Kidney (tissue), 14 donors: Measurements from ENCODE around the gene BCL7A. TPM values are rescaled to one million over a fixed set of nuclear protein-coding genes. Genes with fewer than 3 reads are reported as not detected.

Experiments used
- DNase-seq, 5 donors: peaks; one replicate each; pipeline ENCODE4 v3.0.0-alpha.2; 2013 to 2020
- FAIRE-seq: peaks from 2 replicates; lab custom pipeline; 2012; peaks lifted over from hg19 to GRCh38; lab: Jason Lieb, UNC
- H3K27ac ChIP-seq, 2 donors: one replicate each; pipeline ENCODE4 v1.7.0; 2013; ENCODE audit warnings: low read depth in 2 of 2, low read length in 2 of 2, inconsistent platforms in 1 of 2
- H3K27me3 ChIP-seq: one replicate; pipeline ENCODE4 v1.7.1; 2013; ENCODE audit warnings: low read length, inconsistent platforms; ENCODE audit not compliant: control insufficient read depth, insufficient read depth
- H3K36me3 ChIP-seq, 3 donors: one replicate each; pipeline versions ENCODE4 v1.7.0 to v1.7.1; 2013; ENCODE audit warnings: low read length in 3 of 3, control low read depth in 1 of 3, inconsistent platforms in 1 of 3; ENCODE audit not compliant: insufficient read depth in 3 of 3, control insufficient read depth in 2 of 3
- H3K4me1 ChIP-seq, 3 donors: one replicate each; pipeline versions ENCODE4 v1.7.0 to v1.7.1; 2013; ENCODE audit warnings: low read length in 3 of 3, inconsistent platforms in 1 of 3, low read depth in 1 of 3; ENCODE audit not compliant: control insufficient read depth in 2 of 3, insufficient read depth in 2 of 3
- H3K4me3 ChIP-seq, 3 donors: one replicate each; pipeline versions ENCODE4 v1.7.0 to v1.8.1; 2013; ENCODE audit warnings: low read length in 3 of 3, control low read depth in 1 of 3, inconsistent platforms in 1 of 3
- H3K9ac ChIP-seq, 3 donors: one replicate each; pipeline versions ENCODE4 v1.7.0 to v1.7.1; 2013; ENCODE audit warnings: low read length in 3 of 3, control low read depth in 1 of 3, inconsistent platforms in 1 of 3
- H3K9me3 ChIP-seq, 3 donors: one replicate each; pipeline versions ENCODE4 v1.7.0 to v1.7.1; 2013; ENCODE audit warnings: low read length in 3 of 3, control low read depth in 1 of 3, inconsistent platforms in 1 of 3; ENCODE audit not compliant: control insufficient read depth in 2 of 3, insufficient read depth in 1 of 3
- intact Hi-C: fragments of 100-400 bp; cut with DNase I; formaldehyde crosslinking; loops from one replicate; pipeline ENCODE4 v1.11.1; 2022
- polyA plus RNA-seq: library from polyadenylated mRNA; stranded (reverse); fragments of 350-450 nt; fragmentation: Illumina TruSeq; extraction: RNeasy Lipid Tissue Mini Kit (QIAGEN cat#74804); gene quantifications from one replicate; pipeline ENCODE4 v1.2.3, GENCODE V29; 2014; ENCODE audit warnings: low read depth, low replicate concordance; ENCODE audit not compliant: insufficient read depth
- total RNA-seq: library from RNA; stranded (reverse); fragmentation: NEBNext Ultra II Directional; extraction: Animal tissue kit (Norgen Biotek cat#: 25700); gene quantifications from one replicate; pipeline ENCODE4 v1.2.1, GENCODE V29; 2021
- TF ChIP-seq, protein P1 (sequence below): IDR thresholded peaks from 3 replicates; pipeline ENCODE4 v1.5.1; 2012; ENCODE audit warnings: mild to moderate bottlenecking, moderate library complexity, borderline replicate concordance; ENCODE audit not compliant: insufficient read depth; ENCODE audit errors: extremely low read depth
- donor health status: control.
- donor health status: control.
- donor health status: control.
- donor health status: control.
- donor health status: control.
- donor health status: DM: yes; HTN: yes; CAD: no.
- donor health status: Normal renal cell carcinoma (clear cell type).

BCL7A gene
- total and polyA plus RNA-seq, 2 donors from 2014 or later = 6.8 to 22.7 TPM

DNA sequence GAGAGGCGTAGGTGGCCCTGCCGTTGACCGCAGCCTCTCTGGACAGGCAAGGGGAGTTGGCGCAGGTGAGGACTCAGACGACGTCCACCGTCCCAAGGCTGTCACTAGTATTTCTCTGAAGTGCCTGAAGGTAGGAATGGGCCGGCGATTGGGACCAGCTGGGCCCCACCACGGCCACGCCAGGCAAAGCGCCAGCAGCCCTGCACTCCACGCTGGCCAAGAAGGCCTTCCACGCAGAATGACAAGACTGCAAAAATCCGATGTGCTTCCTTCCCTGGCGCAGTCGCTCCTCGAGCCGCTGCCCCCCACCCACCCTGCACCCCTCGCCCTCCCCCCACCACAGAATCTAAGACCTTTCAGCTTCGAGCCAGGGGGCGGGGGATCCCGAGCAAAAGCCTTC lies 39.6 kb downstream of the BCL7A start:
- Histone ChIP-seq H3K27me3 (no peaks in the 10 kb centered on the region), H3K36me3 (peaks cover 2 to 15% (median 5%) of the 10 kb centered on the region in 3 donors), H3K4me1 (peaks cover 11 to 38% (median 36%) of the 10 kb centered on the region in 3 donors), H3K27ac (no peak overlapping the region), H3K9me3 (no peaks in the 10 kb centered on the region), H3K4me3 (no peak overlapping the region), H3K9ac (no peak overlapping the region)
- intact Hi-C loops = loop anchor here (5.0 kb wide), 1 partner anchor 51 kb away; no protein-coding TSS in a partner anchor
- TF ChIP-seq, protein P1, sequence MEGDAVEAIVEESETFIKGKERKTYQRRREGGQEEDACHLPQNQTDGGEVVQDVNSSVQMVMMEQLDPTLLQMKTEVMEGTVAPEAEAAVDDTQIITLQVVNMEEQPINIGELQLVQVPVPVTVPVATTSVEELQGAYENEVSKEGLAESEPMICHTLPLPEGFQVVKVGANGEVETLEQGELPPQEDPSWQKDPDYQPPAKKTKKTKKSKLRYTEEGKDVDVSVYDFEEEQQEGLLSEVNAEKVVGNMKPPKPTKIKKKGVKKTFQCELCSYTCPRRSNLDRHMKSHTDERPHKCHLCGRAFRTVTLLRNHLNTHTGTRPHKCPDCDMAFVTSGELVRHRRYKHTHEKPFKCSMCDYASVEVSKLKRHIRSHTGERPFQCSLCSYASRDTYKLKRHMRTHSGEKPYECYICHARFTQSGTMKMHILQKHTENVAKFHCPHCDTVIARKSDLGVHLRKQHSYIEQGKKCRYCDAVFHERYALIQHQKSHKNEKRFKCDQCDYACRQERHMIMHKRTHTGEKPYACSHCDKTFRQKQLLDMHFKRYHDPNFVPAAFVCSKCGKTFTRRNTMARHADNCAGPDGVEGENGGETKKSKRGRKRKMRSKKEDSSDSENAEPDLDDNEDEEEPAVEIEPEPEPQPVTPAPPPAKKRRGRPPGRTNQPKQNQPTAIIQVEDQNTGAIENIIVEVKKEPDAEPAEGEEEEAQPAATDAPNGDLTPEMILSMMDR = no peak
- DNase-seq = no peak
- FAIRE-seq = no peak

DNA sequence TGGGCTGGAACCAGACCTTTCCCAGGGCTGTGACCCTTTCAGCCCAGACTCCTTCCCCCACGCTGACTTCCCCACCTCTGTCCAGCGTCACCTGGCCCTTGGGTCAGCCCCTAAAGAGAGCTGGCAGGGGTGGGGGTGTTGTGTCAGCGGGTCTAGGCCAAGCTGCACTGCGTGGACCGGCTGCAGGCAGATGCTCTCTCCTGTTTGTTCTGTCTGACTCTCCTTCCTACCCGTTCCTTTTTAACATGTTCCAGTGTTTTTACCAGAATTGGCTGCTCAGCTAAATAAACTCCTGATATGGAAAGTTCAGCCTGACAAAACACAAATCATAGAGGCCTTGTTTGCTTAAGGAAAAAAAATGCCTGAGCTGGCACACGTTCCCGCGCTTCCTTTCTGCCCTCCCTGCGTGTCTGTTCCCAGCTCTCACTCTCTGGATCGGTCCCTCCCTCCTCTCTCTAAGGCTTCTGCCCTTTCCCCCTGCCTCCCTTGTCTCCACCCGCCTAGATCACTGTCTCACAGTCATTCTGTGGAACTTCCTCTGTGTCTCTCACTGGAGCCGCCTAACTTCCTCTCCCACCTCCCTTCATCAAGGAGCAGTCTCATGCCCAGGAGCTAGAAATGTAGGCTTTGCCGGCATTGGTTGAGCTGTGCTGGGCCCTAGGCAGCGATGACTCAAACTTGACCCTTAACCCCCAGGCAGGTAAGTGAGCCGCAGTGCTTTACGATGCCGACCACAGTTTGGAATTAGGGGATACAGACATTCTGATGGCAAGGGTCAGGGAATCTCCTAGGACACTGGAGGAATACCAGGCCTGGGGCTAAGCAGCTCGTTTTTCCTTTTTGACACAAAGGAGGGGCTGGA lies 41.4 kb downstream of the BCL7A start:
- H3K4me1 ChIP-seq = peaks cover 11 to 38% (median 36%) of the 10 kb centered on the region in 3 donors
- FAIRE-seq = no peak
- DNase-seq = peak; percentile 74 to 90 (median 88)

DNA sequence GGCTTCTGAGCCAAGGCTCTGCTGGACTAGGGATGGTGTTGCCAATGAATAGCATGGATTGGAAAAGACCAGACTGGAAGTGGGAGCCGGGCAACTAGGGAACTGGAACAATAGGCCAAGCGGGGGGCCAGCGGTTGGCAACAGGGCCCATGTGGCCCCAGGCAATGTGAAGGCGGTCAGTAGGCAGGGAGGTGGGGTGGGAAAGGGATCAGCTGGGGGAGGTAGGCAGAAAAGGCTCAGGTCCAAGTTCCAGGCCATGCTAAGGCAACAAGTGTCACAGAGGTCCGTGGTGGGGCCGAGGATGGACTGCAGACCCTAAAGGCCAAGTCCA lies 42.0 kb downstream of the BCL7A start:
- Histone ChIP-seq H3K4me3 (peak overlapping the region in 1 of 3 donors; percentile 11), H3K27me3 (no peaks in the 10 kb centered on the region), H3K9me3 (no peaks in the 10 kb centered on the region), H3K36me3 (peaks cover 2 to 8% (median 3%) of the 10 kb centered on the region in 3 donors), H3K27ac (peak overlapping the region; percentile 68 to 83), H3K9ac (peak overlapping the region in 1 of 3 donors; percentile 21), H3K4me1 (peaks cover 11 to 38% (median 36%) of the 10 kb centered on the region in 3 donors)
- intact Hi-C loops = loop anchor here (5.0 kb wide), 1 partner anchor 49 kb away; no protein-coding TSS in a partner anchor
- no peak for FAIRE-seq
- TF ChIP-seq, protein P1 = no peak
- DNase-seq = peak in 1 of 5 donors; percentile 73

More for the DNA sequence above, 41.4 kb downstream of the BCL7A start:
- TF ChIP-seq, protein P1 = no peak
- H3K9me3 ChIP-seq = no peaks in the 10 kb centered on the region
- intact Hi-C loops = loop anchor here (5.0 kb wide), 1 partner anchor 49 kb away; no protein-coding TSS in a partner anchor
- H3K27me3 ChIP-seq = no peaks in the 10 kb centered on the region
- peak overlapping the region in 1 of 3 donors; percentile 21 for H3K9ac ChIP-seq
- peak overlapping the region; percentile 68 to 83 for H3K27ac ChIP-seq
- peaks cover 2 to 8% (median 3%) of the 10 kb centered on the region in 3 donors for H3K36me3 ChIP-seq
- H3K4me3 ChIP-seq = peak overlapping the region; percentile 11 to 30 (median 26)
